B cell (primary cell): Measurements from ENCODE around the gene ZNF594.

Experiments
- CTCF ChIP-seq: fragments of 200-600 bp; IDR thresholded peaks from one replicate; pipeline ENCODE4 v1.8.0; 2022; ENCODE audit warnings: antibody characterized with exemption, mild to moderate bottlenecking
- EZH2 ChIP-seq: IDR thresholded peaks from 2 replicates; pipeline ENCODE4 v1.6.1; 2012; ENCODE audit warnings: borderline replicate concordance, low read depth, mild to moderate bottlenecking, moderate library complexity, low read length; ENCODE audit not compliant: insufficient read depth, poor library complexity, severe bottlenecking

GRCh38 chr17:5198472-5198871 is 6.8 kb upstream of the ZNF594 start:
- TF ChIP-seq CTCF = no peak
- TF ChIP-seq EZH2 = no peak
